ENCODE measurements around the gene FUT2.
"Not testable (repeated sequence)": the region's sequence is repeated elsewhere in the genome, so short reads cannot be mapped to it uniquely, and the experiment has no call there.

Gene FUT2
- total RNA-seq = 0 to 1.5 (median 0) reads per million in 17 experiments

DNA sequence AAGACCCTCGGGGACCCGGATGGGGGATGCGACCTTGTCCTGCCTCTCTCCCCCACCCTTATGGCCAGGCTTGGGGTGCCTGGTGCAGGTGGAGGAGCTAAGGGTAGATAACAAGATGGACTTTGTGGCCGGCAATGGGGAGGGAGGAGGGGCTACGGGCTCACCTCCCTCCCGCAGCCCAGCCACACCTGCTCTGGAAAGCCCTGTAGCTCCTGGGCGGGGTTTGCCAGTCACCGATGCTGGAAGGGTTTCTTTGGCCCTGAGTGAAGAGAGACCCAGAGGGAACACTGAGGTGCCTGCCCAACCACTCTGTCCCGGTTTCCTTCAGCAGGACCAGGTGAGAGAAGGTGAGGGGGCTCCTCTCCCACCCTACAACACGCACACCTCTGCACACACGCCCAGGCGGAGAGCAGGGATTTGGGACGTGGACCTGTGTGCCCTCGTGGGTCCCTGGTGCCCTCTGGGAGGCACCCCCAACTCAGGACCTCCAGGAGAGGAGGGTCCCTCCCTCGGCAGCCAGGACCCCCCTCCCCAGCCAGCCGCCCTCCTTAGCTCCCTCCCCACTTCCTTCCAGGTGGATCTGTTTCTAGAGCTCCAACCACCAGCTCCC is at the start of gene FUT2:
Gene FUT2, plus strand, starts transcription at position 229 of the 610 bp plus-strand sequence. CDS start 6,986 bp downstream, outside the sequence.
- no peak for DNase-seq

DNA sequence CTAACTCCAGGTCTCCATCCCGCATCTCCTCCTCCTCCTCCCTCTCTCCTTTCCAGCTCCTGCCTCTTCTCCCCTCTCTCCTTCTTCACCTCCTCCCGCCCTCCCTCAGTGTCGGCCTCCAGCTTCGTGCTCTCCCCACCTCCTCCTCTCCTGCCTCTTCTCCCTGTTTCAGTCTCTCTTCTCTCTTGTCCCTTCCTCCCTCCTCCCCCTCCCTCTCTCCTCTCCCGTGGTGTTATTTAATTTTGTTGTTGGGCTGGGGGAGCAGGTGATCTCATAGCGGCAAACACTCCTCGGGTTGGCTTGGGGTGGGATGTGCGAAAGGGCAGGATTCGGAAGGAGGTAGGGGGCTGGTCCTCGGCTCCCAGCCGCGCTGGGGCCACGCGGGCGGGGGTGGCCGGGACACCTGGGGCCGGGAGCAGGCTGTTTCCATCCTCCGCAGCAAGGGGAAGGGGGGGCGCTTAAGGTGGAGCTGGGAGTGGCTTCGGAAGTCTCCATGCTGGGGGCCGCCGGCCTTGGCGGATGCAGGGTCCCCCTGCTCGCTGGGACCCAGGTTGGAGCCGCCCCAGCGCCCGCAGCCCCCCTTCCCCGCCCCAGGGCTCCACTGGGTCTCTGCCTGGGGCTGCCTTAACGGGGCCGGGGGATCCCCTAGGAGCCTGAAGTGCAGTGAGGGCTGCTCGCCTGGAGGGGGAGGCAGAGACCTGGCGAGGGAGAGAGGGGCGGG is 49.6 kb upstream of the FUT2 start, which contains the start of gene CA11:
Gene CA11, minus strand, starts transcription at position 187 of the 721 bp plus-strand sequence. CDS start 555 bp downstream, outside the sequence.
- DNase-seq = peak; percentile 80 to 93 (median 88)

DNA sequence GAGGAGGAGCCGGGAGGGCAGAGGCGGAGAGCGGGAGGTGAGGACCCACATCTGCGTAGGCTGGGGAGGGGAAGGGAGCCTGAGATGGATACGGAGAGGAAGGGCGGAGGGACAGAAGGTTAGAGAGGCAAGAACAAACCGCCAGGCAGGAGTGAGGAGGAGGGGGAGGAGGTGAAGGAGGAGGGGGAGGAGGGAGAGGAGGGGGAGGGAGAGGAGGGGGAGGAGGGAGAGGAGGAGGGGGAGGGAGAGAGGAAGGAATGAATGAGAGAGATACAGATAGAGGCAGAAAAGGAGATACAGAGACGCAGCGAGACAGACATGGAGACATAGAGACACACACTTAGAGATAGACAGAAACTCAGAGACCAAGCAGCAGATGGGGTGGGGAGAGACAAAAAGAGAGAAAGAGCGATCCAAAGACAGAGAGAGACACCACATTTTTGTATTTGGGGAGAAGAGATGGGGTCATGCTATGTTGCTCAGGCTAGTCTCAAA is 49.0 kb upstream of the FUT2 start:
- no peak for DNase-seq

DNA sequence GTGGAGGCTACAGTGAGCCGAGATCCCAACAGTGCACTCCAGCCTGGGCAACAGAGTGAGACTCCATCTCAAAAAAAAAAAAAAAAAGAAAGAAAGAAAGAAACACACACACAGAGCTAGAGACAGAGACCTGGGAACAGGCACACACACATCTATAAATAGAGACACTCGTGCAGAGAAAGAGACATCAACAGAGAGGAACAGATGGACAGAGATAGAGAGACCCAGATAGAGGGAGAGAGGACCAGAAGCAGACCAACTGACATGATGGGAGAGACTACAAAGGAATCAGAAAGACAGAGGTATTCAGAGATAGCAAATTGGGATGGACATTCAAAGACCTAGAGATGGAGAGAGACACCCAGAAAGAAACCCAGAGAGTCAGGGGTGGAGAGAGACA is 47.6 kb upstream of the FUT2 start:
- no peak for DNase-seq

DNA sequence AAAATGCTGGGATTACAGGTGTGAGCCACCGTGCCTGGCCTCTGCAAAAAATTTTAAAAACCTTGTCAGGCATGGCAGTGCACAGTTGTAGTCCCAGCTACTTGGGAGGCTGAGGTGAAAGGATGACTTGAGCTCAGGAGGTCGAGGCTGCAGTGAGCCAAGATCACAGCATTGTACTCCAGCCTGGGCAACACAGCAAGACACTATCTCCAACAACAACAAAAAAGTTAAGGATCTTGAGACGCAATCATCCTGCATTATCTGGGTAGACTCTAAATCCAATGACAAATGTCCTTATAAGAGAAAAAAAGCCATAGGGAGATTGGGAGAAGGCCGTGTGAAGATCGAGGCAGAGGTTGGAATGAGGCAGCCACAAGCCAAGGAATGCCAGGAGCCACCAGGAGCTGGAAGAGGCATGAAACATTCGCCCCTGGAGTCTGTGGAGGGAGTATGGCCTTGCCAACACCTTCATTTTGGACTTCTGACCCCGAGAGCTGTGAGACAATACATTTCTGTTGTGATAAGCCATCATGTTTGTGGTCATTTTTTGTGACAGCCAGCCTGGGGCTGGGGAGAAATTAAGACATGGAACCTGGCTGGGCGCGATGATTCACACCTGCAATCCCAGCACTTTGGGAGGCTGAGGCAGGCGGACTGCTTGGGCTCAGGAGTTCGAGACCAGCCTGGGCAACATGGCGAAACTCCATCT is 44.6 kb upstream of the FUT2 start:
- no peak for DNase-seq

DNA sequence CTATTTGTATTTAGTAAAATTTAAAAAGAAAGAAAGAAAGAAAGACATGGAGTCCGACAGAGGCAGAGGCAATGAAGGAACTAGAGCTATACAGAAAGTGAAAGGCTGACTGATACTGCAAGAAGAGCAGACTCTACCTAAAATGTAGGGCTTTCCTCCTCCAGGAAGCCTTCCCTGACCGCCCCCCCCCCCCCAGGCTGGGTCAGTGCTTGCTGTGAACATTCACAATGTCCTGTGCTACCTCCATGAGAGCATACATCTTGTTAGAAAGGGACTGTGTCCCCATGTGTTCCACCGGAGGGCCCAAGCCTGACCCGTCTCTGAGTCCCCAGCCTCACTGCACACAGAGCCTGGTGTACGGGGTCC is 44.1 kb upstream of the FUT2 start:
- no peak for DNase-seq

DNA sequence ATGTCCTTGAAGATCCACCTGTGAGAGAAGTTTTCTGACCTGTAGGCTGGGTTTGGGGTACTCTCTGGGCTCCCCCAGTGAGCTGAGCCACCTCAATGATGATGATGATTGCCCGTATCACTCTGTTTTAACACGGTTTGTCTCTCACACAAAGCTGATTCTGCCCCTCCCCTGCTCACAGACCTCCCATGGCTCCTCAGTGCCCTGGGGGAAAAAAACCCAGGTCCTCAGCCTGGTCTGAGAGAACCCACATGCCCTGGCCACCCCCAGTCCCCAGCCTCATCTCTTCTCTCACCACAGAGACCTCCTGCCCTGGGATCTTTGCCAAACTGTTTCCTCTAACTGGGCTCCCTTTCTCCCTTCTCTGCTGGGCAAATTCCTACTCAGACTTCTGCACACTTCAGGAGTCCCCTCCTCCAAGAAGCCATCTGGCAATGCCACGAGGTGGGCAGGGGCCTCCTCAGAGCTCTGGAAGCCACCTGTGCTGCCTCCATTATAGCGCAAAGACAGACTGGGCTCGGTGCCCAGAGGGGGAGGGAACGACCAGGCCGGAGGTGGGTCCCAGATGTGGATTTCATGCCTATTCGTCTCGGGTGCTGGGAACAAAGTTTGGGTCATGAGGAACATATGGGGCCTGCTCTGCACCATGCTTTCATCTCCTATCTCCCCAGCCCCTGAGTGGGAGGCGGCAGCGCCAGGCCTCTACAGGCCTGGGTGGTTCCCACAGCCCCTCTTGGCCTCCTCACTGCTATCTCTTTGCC is 41.3 kb upstream of the FUT2 start:
- DNase-seq = no peak

DNA sequence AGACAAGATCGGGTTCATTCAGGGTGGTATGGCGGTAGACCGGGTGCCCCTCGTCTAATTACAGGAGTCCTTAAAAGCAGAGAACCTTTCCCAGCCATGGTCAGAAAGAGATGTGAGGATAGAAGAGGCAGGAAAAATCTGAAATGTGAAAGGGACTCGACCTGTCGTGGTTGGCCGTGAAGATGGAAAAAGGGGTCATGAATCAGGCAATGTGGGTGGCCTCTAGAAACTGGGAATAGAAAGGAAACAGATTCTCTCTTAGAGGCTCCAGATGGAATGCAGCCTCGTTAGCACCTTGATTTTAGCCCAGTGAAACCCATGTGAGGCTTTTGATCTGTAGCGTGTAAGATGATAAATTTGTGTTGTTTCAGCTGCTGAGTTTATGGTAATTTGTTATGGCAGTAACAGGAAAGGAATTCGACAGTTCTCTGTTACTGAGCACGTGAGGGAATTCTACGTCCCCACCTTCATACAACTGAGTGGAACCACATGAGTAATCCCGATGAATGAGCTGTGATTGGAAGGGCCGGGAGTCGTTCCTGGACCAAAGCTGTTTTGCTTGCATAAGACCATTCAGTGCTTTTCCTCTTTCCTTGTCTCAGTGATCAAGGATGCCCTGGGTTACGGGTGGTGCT is 38.8 kb upstream of the FUT2 start:
- DNase-seq = no peak

DNA sequence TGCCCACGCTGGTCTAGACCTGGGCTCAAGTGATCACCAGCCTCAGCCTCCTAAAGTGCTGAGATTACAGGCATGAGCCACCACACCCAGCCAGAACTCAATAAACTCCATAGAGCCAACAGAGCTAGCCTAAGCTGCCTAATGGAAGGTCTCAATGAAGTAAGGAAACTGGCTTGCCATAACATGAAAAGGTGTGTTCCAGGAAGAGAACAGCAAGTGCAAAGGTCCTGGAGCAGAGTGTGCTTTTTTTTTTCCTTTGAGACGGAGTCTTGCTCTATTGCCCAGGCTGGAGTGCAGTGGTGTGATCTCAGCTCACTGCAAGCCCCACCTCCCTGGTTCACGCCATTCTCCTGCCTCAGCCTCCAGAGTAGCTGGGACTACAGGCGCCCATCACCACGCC is 37.9 kb upstream of the FUT2 start:
- DNase-seq = not testable (repeated sequence)

DNA sequence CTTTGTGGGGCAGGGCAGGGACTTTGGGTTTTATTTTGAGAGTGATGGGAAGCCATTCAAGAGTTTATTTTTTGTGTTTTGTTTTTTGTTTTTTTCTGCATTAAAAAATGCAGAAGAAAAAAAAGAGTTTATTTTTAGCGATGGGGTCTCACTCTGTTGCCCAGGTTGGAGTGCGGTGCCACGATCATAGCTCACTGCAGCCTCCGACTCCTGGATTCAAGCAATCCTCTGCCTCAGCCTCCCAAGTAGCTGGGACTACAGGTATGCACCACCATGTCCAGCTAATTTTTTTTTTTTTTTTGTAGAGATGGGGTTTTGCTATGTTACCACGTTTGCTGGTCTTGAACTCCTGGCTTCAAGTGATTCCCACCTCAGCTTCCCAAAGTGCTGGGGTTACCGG is 37.3 kb upstream of the FUT2 start:
- DNase-seq = no peak

DNA sequence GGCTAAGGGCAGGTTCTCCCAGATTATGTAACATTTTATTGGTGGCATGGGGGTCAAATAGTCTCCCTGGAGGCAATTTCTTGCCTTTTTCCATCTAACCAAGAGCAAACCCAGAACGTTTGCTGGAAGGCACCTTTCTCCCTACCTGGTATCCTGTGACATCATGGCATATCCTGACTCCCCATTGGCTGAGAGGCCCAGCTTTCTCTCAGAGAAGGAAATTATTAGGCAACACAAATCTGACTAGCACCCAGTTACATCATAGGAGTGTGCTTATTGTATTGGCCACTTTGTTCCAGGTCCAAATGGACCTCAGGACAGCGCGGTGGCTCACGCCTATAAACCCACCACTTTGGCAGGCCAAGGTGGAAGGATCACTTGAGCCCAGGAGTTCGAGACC is 36.0 kb upstream of the FUT2 start:
- peak; percentile 21 to 47 (median 34) for DNase-seq

DNA sequence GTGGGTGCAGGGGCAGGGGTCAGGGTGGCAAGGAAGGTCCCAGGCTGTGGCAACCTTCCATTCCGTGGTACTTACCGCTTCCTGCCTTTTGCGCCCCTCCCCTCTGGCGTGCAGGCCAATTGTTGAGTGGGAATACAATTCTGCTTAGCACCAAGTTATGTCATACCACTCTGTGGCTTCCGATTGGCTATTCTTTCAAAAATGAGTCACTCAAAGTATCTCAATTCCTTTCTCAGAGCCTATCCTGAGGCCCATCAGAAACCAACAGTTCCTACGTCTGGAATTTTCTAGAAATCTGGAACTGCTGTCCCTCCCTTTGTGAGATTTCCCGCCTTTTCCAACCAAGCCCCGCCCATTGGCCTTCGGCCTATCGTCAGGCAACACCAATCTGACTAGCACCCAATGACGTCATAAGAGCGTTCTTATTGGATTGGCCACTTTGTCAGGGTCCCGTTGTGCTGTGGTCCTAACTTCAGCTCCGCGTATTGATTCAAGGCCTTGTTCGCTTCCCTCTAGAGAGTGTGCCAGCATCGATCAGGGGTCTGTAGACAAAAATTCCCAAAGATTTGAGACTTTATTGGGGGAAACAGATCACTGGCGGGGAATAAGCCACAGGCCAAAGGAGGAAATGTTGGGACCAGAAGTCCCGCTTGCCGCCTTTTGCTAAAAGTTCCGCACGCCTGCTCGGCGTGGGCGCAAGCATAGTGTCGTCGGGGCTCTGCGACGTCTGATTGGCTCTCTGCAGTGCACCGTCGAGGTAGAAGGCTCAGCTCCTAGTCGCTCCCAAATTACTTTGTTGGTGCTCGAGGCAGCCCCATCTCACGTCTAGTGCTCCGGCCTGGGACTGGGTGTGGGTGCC is 34.7 kb upstream of the FUT2 start:
- DNase-seq = peak; percentile 89 to 93 (median 90)

DNA sequence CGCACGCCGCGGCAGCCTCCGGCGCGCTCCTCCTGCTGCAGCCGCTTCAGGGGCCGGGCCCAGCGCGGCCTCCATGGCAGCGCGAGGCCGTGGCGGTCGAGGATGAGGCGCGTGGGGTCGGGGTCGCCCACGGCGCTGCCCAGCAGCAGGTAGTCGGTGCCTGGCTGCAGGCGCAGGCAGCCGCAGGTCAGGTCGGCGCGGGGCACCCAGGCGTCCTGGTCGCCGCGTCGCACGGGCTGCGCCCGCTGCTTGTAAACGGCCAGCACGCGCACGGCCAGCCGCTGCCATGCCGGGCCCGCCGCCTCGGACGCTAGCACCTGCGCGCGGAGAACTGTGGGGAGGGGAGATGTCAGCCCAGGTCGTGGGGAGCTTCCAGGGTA is 34.1 kb upstream of the FUT2 start:
- DNase-seq = no peak

DNA sequence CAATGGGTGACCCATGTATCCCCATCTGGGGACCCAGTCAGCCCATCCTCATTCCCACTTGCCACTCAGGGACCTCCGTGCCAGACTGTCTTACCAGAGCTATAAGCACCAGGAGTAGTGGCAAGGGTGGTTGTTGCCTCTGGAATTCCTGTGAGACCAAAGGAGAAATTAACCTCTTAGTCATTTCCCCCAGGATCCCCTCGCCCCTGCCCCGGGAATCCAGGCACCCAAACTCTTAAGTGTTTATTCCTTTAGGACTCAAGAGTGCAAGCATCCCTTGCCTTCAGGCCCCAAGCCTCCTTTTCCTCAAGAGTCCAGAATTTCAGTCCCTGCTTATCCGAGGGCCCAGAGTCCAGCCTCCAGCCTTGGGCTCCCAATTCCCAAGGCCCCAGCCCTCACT is 32.1 kb upstream of the FUT2 start:
- no peak for DNase-seq

DNA sequence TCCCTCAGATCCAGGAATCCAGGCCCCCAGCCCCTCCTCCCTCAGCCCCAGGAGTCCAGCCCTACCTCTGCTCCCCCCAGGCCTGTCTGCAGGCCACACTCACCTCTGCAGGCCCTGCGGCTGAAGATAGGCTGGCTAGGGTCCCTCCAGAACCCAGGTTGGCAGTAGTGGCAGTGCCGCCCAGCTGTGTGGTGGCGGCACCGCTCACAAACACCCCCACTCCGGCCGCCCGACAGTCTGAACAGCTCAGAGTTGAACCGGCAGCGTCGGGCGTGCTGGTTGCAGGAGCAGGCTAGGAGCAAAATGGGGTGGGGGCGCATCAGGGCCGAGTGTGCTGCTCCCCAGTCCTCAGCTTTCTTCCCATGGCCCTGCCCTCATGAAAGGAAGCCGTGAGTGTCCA is 31.3 kb upstream of the FUT2 start:
- no peak for DNase-seq

DNA sequence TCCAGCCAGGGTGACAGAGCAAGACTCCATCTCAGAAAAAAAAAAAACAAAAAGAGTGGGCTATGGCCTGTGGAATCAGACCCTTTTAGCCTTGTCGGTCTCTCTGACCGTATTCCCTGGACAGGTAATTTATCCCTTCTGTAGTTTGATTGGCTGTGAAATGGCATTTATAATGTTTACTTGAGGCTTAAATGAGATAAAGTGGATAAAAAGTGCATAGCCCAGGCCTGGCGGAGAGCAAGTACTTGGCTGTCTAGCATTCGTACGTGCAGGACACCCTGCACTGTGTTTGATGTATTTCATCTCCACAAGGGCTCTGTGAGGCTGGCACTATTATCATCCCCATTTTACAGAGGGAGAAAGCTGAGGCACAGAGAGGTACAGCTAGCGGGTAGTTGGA is 30.0 kb upstream of the FUT2 start:
- no peak for DNase-seq

DNA sequence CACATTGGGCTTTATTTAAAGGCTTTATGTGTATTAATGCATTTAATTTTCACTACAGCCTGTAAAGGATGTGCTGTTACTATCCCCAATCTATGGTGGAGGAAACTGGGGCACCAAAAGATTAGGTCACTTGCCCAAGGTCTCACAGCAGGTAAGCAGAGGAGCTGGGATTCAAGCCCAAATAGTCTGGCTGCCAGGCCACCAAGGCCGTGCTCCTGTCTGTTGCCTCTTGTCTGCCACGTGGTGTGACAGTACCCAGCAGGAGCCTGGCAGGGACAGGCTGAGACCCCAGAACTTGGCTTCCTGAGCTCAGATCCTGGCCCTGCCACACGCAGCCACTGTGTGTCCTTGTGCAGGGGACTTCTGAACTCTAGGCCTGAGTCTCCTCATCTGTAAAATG is 27.4 kb upstream of the FUT2 start:
- no peak for DNase-seq

DNA sequence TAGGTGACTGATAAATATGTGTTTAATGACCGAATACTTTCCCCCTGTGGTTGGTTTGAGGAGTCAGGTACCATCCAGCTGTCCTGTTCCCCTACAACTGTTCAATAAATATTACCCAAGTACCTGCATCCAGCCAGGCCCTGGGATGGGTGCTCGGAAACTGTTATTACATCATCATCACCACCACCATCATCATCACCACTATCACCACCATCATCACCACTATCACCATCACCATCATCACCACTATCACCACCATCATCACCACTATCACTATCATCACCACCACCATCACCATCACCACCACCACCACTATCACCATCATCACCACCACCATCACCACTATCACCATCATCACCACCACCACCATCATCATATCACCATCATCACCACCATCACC is 27.0 kb upstream of the FUT2 start:
- no peak for DNase-seq

DNA sequence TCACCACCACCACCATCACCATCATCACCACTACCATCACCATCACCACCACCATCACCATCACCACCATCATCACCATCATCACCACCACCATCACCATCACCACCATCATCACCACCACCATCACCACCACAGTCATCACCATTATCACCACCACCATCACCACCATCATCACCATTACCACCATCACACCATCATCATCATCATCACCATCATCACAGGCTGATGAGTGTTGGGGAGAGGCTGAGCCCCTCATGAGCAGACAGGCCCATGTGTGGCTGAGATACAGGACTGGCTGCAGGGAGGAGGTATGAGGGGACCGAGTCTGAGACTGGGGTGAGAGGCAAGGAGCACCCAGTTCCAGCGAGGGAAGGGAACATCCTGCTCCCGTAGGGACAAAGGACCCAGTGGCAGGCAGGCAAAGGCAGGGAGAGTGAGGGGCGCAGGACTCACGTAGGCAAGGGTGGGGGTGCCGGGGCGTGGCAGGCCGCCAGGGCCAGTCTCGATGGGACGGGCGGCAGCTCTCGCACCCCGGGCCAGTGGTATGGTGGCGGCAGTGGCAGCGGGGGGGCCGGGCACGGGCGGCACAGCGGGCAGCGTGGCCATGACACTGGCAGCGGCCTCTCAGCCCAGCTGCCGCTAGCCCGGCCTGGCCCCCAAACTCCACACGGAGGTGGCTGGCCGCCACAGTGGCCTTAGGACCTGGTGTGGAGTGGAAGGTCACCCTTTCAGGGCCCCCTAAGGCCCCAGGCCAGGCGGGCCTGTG is 25.7 kb upstream of the FUT2 start:
- DNase-seq = no peak

DNA sequence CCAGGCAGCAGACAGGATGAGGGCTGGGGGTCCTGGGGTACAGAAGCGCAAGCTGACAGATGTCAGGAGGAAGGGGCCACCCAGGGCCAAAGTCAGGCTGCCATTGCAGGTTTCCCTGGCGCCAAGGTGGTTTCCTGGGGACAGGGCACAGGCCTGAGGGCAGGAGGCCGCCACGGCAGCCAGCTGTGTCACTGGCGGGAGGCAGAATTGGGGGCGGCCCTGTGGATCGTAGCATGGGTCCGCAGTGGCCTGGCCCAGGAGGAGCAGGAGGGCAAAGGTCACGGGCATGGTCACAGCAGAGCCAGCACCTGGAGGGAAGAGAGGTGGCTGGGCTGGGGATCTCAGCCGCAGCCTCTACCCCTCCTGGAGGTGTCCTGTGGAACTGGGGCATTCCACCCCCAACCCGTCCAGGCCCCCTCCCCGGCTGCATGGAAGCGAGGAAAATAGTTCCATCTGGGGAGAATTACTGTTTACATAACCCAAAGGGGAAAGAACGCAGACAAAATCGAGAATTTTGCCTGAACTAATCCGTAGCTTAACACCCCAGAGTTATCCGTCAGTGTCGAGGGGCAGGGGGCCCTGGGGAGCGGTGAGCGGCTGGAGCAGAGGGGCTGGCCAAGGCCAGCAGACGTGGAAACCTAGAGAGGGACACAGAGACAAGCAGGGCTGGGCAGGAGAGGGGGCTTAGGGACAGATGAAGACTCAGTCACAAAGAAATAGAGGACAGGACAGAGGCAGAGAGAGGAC is 24.9 kb upstream of the FUT2 start:
- no peak for DNase-seq
